Endothelial cell (in vitro differentiated cells): ENCODE results near the gene PHACTR1. TPM values are rescaled to one million over a fixed set of nuclear protein-coding genes. Genes with fewer than 3 reads are reported as not detected.

ENCODE experiments used
- DNase-seq: peaks from one replicate; pipeline ENCODE4 v3.0.0; 2021; ENCODE audit warnings: low spot score
- H3K27ac Mint-ChIP-seq: one replicate; pipeline ENCODE4 v1.8.0; 2021; ENCODE audit warnings: mixed read lengths, inconsistent platforms; ENCODE audit not compliant: unreplicated experiment
- H3K27me3 Mint-ChIP-seq: one replicate; pipeline ENCODE4 v1.8.0; 2021; ENCODE audit warnings: mild to moderate bottlenecking, moderate library complexity, mixed read lengths, inconsistent platforms; ENCODE audit not compliant: unreplicated experiment
- H3K36me3 Mint-ChIP-seq: one replicate; pipeline ENCODE4 v1.8.0; 2021; ENCODE audit warnings: mild to moderate bottlenecking, low read depth, mixed read lengths, inconsistent platforms; ENCODE audit not compliant: unreplicated experiment
- H3K4me1 Mint-ChIP-seq: one replicate; pipeline ENCODE4 v1.8.0; 2021; ENCODE audit warnings: mild to moderate bottlenecking, mixed read lengths, inconsistent platforms; ENCODE audit not compliant: unreplicated experiment
- H3K4me3 Mint-ChIP-seq: one replicate; pipeline ENCODE4 v1.8.0; 2021; ENCODE audit warnings: mild to moderate bottlenecking, mixed read lengths, inconsistent platforms; ENCODE audit not compliant: unreplicated experiment
- H3K9me3 Mint-ChIP-seq: one replicate; pipeline ENCODE4 v1.8.0; 2021; ENCODE audit warnings: mixed read lengths, inconsistent platforms; ENCODE audit not compliant: unreplicated experiment
- total RNA-seq: library from RNA; stranded (reverse); fragmentation: NEBNext Ultra II Directional; extraction: Animal tissue kit (Norgen Biotek cat#: 25700); gene quantifications from one replicate; pipeline ENCODE4 v1.2.1, GENCODE V29; 2021; ENCODE audit not compliant: unreplicated experiment
- TF ChIP-seq, protein P1 (sequence below): fragments of 200-600 bp; sonication (generic); IDR thresholded peaks from one replicate; pipeline ENCODE4 v1.5.0; 2021; ENCODE audit warnings: antibody characterized with exemption; ENCODE audit not compliant: unreplicated experiment

PHACTR1 gene
- total RNA-seq, 1 donor from 2014 or later = 39.9 TPM

DNA sequence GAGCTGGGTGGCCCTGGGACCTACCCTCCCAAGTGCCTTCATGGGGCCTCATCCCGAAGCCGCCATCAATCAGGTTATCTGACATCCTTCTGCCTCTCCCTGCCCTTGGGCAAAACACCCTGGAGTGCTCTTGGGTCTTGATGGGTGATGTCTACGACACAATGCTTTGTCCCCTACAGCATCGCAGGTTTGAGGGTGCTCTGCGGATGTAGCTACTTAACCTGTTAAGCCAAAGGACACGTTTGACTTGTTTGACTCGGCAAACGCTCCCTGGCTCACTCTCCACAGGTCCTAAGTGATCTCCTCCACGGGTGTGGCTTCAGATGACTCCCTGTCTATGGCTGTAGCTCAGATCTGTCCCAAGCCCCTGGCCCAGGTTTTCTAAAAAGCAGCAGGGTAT, 576.2 kb downstream of the PHACTR1 start:
- Mint-ChIP-seq H3K27ac (peak overlapping the region; percentile 52), H3K4me3 (no peak overlapping the region), H3K27me3 (no peaks in the 10 kb centered on the region), H3K36me3 (peaks cover 53% of the 10 kb centered on the region), H3K4me1 (peaks cover 9% of the 10 kb centered on the region), H3K9me3 (no peaks in the 10 kb centered on the region)
- DNase-seq = no peak
- TF ChIP-seq, protein P1, sequence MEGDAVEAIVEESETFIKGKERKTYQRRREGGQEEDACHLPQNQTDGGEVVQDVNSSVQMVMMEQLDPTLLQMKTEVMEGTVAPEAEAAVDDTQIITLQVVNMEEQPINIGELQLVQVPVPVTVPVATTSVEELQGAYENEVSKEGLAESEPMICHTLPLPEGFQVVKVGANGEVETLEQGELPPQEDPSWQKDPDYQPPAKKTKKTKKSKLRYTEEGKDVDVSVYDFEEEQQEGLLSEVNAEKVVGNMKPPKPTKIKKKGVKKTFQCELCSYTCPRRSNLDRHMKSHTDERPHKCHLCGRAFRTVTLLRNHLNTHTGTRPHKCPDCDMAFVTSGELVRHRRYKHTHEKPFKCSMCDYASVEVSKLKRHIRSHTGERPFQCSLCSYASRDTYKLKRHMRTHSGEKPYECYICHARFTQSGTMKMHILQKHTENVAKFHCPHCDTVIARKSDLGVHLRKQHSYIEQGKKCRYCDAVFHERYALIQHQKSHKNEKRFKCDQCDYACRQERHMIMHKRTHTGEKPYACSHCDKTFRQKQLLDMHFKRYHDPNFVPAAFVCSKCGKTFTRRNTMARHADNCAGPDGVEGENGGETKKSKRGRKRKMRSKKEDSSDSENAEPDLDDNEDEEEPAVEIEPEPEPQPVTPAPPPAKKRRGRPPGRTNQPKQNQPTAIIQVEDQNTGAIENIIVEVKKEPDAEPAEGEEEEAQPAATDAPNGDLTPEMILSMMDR = no peak

GRCh38 chr6:13294499-13295069, 578.0 kb downstream of the PHACTR1 start:
- peaks cover 9% of the 10 kb centered on the region for H3K4me1 Mint-ChIP-seq
- no peak for DNase-seq
- H3K27ac Mint-ChIP-seq = no peak overlapping the region
- H3K4me3 Mint-ChIP-seq = no peak overlapping the region
- H3K9me3 Mint-ChIP-seq = no peaks in the 10 kb centered on the region
- peaks cover 3% of the 10 kb centered on the region for H3K27me3 Mint-ChIP-seq
- TF ChIP-seq, protein P1 = no peak
- H3K36me3 Mint-ChIP-seq = peaks cover 58% of the 10 kb centered on the region

- H3K36me3 Mint-ChIP-seq = peaks cover 54% of the 10 kb centered on the region
- H3K4me3 Mint-ChIP-seq = no peak overlapping the region
- H3K27me3 Mint-ChIP-seq = peaks cover 3% of the 10 kb centered on the region
- peak overlapping the region; percentile 44 for H3K27ac Mint-ChIP-seq
- TF ChIP-seq, protein P1 = no peak
- DNase-seq = no peak
- H3K4me1 Mint-ChIP-seq = peaks cover 9% of the 10 kb centered on the region
- no peaks in the 10 kb centered on the region for H3K9me3 Mint-ChIP-seq
These were observed 579.0 kb downstream of the PHACTR1 start for GRCh38 chr6:13295576-13295975.

GRCh38 chr6:13296536-13296997, 580.0 kb downstream of the PHACTR1 start:
- Mint-ChIP-seq H3K4me1 (peaks cover 9% of the 10 kb centered on the region), H3K27me3 (peaks cover 3% of the 10 kb centered on the region), H3K36me3 (peaks cover 63% of the 10 kb centered on the region), H3K4me3 (peak overlapping the region; percentile 31), H3K27ac (no peak overlapping the region), H3K9me3 (no peaks in the 10 kb centered on the region)
- TF ChIP-seq, protein P1 = no peak
- no peak for DNase-seq

- TF ChIP-seq, protein P1 = no peak
- Mint-ChIP-seq H3K9me3 (no peaks in the 10 kb centered on the region), H3K36me3 (peaks cover 67% of the 10 kb centered on the region), H3K4me1 (peaks cover 8% of the 10 kb centered on the region), H3K27ac (no peak overlapping the region), H3K27me3 (peaks cover 3% of the 10 kb centered on the region), H3K4me3 (no peak overlapping the region)
- DNase-seq = no peak
These were observed 580.8 kb downstream of the PHACTR1 start for GRCh38 chr6:13297391-13297790.
